Tibial nerve (tissue), 4 donors: ENCODE results near the gene SNAPIN. TPM values are rescaled to one million over a fixed set of nuclear protein-coding genes. Genes with fewer than 3 reads are reported as not detected.

Source experiments
- DNase-seq, 2 donors: peaks; one replicate each; pipeline ENCODE4 v3.0.0-alpha.2; 2019; ENCODE audit warnings: low spot score in 2 of 2
- H3K27ac ChIP-seq, 4 donors: fragments of 200-600 bp; sonication (generic) in 3 of 4; one replicate each; pipeline ENCODE4 v1.5.1; 2017 to 2019; ENCODE audit warnings: mild to moderate bottlenecking in 1 of 4
- H3K27me3 ChIP-seq, 2 donors: fragments of 200-600 bp; sonication (generic) in 1 of 2; one replicate each; pipeline versions ENCODE4 v1.5.1 to v1.6.0; 2017 to 2019
- H3K36me3 ChIP-seq, 3 donors: fragments of 200-600 bp; sonication (generic); one replicate each; pipeline ENCODE4 v1.5.1; 2018 to 2019
- H3K4me1 ChIP-seq, 4 donors: fragments of 200-600 bp; sonication (generic) in 3 of 4; one replicate each; pipeline ENCODE4 v1.5.1; 2017 to 2019
- H3K4me3 ChIP-seq, 4 donors: fragments of 200-600 bp; sonication (generic) in 3 of 4; one replicate each; pipeline ENCODE4 v1.5.1; 2017 to 2019; ENCODE audit warnings: mild to moderate bottlenecking in 1 of 4, moderate library complexity in 1 of 4
- H3K9me3 ChIP-seq, 4 donors: fragments of 200-600 bp; sonication (generic) in 3 of 4; one replicate each; pipeline ENCODE4 v1.5.1; 2017 to 2019
- EP300 ChIP-seq, 2 donors: sonication (generic); formaldehyde crosslinking; IDR thresholded peaks; one replicate each; pipeline ENCODE4 v1.6.1; 2017; ENCODE audit warnings: antibody characterized with exemption in 2 of 2, mild to moderate bottlenecking in 1 of 2
- POLR2A ChIP-seq, 2 donors: fragments of 450-650 bp; IDR thresholded peaks; one replicate each; pipeline ENCODE4 v1.6.1; 2017; ENCODE audit warnings: antibody characterized with exemption in 2 of 2, mild to moderate bottlenecking in 2 of 2, moderate library complexity in 2 of 2
- WGBS, 2 donors: methylation state at CpG; one replicate each; pipeline ENCODE4 v1.1.5; 2018; 5-methylcytosine and 5-hydroxymethylcytosine counted together
- total RNA-seq, 4 donors: library from RNA; depleted of rRNA; stranded (reverse); fragments of >200 nt; gene quantifications; one replicate each; pipeline ENCODE4 v1.1.0, GENCODE V29; 2016
- TF ChIP-seq, protein P1 (sequence below), 5 experiments: fragments of 200-600 bp in 3 of 5; fragments of 450-650 bp in 2 of 5; sonication (generic) in 3 of 5; IDR thresholded peaks; one replicate each; pipeline ENCODE4 v1.5.1; 2016 to 2019; ENCODE audit warnings: antibody characterized with exemption in 5 of 5, mild to moderate bottlenecking in 3 of 5, moderate library complexity in 2 of 5

SNAPIN gene
- total RNA-seq, 4 donors from 2014 or later, result 34.1 to 59.9 (median 43.7) TPM

DNA sequence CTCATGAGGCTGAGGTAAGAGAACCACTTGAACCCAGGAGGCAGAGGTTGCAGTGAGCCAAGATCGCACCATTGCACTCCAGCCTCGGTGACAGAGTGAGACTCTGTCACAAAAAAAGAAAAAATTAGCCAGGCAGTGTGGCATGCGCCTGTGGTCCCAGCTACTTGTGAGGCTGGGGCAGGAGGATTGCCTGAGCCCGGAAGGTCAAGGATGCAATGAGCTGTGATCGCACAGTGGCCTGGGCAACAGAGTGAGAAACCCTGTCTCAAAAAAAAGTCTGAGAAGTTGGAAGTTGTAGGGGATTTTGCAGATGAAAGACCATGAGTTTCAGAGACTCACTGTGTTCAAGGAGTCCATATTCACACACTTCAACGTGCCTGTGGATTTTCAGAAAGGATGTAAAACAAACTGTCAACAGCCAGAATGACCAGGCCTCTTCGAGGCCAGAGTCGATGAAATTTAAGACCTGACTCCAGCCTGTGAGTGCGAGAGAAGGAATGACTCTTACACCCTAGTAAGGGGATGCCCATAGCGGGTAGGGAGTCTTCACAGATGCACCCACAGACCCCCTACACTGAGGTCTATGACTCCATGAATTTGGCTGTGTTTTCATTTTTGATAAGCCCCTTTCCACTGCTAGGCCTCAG lies 33.4 kb upstream of the SNAPIN start:
- H3K27me3 ChIP-seq, result no peaks in the 10 kb centered on the region
- no peak overlapping the region for H3K4me3 ChIP-seq
- DNase-seq, result no peak
- no peak for TF ChIP-seq EP300 (IDR thresholded peaks at IDR 0.05)
- no peak overlapping the region for H3K27ac ChIP-seq
- WGBS, 2 donors, result 90 to 92% methylated on average over 10 of the region's 10 CpGs
- peaks cover 0 to 56% (median 21%) of the 10 kb centered on the region in 4 donors for H3K4me1 ChIP-seq
- H3K9me3 ChIP-seq, result no peaks in the 10 kb centered on the region
- H3K36me3 ChIP-seq, result peaks cover 0 to 20% (median 0%) of the 10 kb centered on the region in 3 donors

DNA sequence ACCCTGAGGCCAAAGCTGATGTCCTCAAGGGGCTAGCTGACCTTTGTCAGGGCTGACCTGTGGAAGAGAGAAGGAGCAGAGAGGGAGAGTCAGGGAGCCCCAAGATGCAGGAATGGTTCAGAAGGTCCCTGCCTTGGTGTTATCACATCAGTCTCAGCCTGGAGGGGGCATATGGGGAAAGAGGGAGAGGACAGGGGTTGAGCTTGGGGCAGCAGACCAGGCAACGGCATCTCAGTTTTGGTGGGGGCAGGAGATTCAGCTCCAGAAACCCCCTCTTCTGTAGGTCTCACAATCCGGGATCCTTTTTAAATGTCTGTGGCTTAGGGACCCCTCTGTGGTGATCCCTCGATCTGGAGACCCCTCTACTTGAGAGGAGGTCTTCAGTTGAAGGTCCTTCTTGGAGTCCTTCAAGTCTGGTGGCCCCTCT lies 32.0 kb upstream of the SNAPIN start:
- Histone ChIP-seq H3K4me1 (peaks cover 0 to 62% (median 22%) of the 10 kb centered on the region in 4 donors), H3K36me3 (peaks cover 0 to 18% (median 0%) of the 10 kb centered on the region in 3 donors), H3K27ac (peak overlapping the region; percentile 79 to 96 (median 86)), H3K9me3 (no peaks in the 10 kb centered on the region), H3K4me3 (peak overlapping the region; percentile 25 to 56 (median 48)), H3K27me3 (no peaks in the 10 kb centered on the region)
- 36 to 44% methylated on average over 3 of the region's 3 CpGs for WGBS, 2 donors
- DNase-seq, result no peak
- TF ChIP-seq EP300 (IDR thresholded peaks at IDR 0.05), result no peak
- TF ChIP-seq, protein P1, sequence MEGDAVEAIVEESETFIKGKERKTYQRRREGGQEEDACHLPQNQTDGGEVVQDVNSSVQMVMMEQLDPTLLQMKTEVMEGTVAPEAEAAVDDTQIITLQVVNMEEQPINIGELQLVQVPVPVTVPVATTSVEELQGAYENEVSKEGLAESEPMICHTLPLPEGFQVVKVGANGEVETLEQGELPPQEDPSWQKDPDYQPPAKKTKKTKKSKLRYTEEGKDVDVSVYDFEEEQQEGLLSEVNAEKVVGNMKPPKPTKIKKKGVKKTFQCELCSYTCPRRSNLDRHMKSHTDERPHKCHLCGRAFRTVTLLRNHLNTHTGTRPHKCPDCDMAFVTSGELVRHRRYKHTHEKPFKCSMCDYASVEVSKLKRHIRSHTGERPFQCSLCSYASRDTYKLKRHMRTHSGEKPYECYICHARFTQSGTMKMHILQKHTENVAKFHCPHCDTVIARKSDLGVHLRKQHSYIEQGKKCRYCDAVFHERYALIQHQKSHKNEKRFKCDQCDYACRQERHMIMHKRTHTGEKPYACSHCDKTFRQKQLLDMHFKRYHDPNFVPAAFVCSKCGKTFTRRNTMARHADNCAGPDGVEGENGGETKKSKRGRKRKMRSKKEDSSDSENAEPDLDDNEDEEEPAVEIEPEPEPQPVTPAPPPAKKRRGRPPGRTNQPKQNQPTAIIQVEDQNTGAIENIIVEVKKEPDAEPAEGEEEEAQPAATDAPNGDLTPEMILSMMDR (IDR thresholded peaks at IDR 0.05), result no peak
- no peak for TF ChIP-seq POLR2A (IDR thresholded peaks at IDR 0.05)

DNA sequence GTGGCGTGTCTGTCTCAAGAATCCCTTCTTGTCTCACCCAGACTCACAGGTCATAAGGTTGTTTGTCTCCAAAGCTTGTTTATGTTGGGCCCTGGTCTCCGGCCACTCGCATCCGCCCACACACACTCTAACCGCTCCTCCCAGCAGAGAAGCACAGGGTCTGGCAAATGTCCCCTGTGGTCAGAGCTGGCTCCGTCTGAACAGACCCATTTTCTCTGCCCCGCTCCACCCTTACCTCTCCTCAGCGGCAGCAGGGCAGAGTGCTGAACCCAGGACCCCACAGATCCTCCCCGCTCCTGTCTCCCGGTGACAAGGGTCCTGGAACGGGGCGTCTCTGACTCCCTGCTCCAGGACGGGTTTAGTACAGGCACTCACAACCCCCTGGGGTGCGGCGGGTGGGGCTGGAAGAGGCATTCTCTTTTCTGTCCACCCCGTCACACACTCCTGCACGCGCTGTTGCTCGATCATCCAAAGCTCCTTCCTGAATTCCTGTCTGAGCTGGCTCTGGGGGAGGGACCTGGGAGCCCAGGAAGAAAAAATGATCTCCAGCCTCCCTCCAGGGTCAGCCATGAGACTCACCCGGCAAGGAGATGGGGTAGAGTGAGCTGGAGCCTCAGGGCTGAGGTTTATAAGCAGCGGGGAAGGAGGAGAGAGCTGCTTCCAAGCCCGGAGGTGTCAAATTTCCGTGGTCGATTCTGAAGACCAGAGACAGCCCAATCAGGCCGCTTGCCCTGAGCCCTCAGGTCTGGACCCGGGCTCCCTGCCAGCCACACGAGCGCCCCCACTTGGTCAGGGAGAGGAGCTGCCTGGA lies 31.4 kb upstream of the SNAPIN start, which contains the start of gene S100A13:
Gene S100A13 (minus strand): TSS at position 602 of the 811 bp plus-strand sequence. CDS start 1,033 bp downstream, outside the sequence.
- Histone ChIP-seq H3K36me3 (peaks cover 0 to 18% (median 0%) of the 10 kb centered on the region in 3 donors), H3K27ac (peak within 1 kb of the TSS; percentile 79 to 96 (median 86)), H3K4me1 (peaks cover 0 to 62% (median 22%) of the 10 kb centered on the region in 4 donors), H3K4me3 (peak within 1 kb of the TSS; percentile 25 to 56 (median 48)), H3K27me3 (no peaks in the 10 kb centered on the region), H3K9me3 (no peaks in the 10 kb centered on the region)
- TF ChIP-seq POLR2A (IDR thresholded peaks at IDR 0.05) (peak in 1 of 2 donors; percentile 60), EP300 (IDR thresholded peaks at IDR 0.05) (peak in 1 of 2 donors; percentile 85)
- TF ChIP-seq, protein P1 (IDR thresholded peaks at IDR 0.05), result peak in 4 of 5 experiments; percentile 31 to 63 (median 44)
- 6 to 8% methylated on average over 25 to 28 of the region's 28 CpGs for WGBS, 2 donors
- DNase-seq, result peak; percentile 65 to 68

DNA sequence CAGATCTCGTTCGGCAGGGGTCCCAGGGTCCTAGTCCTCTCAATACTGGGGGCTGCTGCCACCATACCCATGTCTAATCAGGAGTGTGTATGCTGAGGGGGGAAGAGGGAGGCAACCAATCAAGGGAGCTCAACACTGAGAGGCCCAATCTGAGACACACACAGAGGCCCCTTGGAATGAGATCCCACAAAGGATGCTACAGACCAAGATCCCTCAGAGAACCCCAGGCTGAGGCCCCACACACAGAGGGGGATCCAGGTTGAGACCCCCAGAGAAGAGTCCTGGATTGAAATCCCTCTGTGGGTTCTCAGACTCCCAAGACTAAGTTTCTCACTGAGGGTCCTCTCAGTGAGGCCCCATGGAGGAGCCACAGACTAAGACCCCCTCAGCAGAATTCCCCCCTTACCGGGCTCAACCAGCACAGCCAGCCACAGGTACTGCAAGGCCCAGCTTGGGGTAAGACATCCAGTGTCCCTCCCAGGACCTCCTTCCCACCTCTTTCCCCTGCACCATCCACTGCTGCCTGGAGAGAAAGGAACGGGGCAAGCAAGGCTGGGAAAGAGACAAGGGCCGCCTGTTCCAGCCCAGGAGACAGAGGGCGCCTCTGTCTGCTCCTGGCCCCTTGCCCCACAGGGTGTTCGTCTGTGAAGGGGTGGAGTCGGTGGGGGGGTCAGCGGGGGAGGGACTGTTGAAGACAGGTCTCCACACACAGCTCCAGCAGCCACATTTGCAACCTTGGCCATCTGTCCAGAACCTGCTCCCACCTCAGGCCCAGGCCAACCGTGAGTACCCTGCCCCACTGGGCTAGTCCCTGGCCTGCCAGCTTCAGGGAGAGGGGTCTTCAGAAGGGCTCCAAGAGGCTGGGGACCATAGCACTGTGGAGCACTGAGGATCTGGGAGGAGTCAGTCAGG lies 30.5 kb upstream of the SNAPIN start, which contains the start of gene S100A1:
Gene S100A1 (plus strand): TSS at position 720 of the 912 bp plus-strand sequence. CDS start 2,088 bp downstream, outside the sequence.
- WGBS, 2 donors, result 43 to 46% methylated on average over 5 to 10 of the region's 10 CpGs
- TF ChIP-seq, protein P1 (IDR thresholded peaks at IDR 0.05), result peak in 2 of 5 experiments; percentile 7 to 18
- TF ChIP-seq EP300 (IDR thresholded peaks at IDR 0.05), result no peak
- no peaks in the 10 kb centered on the region for H3K27me3 ChIP-seq
- DNase-seq, result no peak
- peaks cover 0 to 64% (median 24%) of the 10 kb centered on the region in 4 donors for H3K4me1 ChIP-seq
- H3K4me3 ChIP-seq, result peak within 1 kb of the TSS; percentile 25 to 56 (median 48)
- no peaks in the 10 kb centered on the region for H3K9me3 ChIP-seq
- H3K27ac ChIP-seq, result peak within 1 kb of the TSS; percentile 79 to 96 (median 86)
- H3K36me3 ChIP-seq, result peaks cover 0 to 14% (median 0%) of the 10 kb centered on the region in 3 donors
